Glutamatergic neuron (in vitro differentiated cells): ENCODE data around the gene EVC2. TPM values are rescaled to one million over a fixed set of nuclear protein-coding genes. Genes with fewer than 3 reads are reported as not detected.
A peak's percentile ranks its signal among the peaks of the same experiment; 100 is the strongest.

Experiments used
- DNase-seq: peaks from one replicate; pipeline ENCODE4 v3.0.0; 2022
- H3K27ac Mint-ChIP-seq: one replicate; pipeline ENCODE4 v1.8.0; 2020; ENCODE audit warnings: mild to moderate bottlenecking, mixed read lengths, inconsistent platforms; ENCODE audit not compliant: unreplicated experiment
- H3K27me3 Mint-ChIP-seq: one replicate; pipeline ENCODE4 v1.8.0; 2020; ENCODE audit warnings: mild to moderate bottlenecking, moderate library complexity, mixed read lengths, inconsistent platforms; ENCODE audit not compliant: unreplicated experiment
- H3K36me3 Mint-ChIP-seq: one replicate; pipeline ENCODE4 v1.8.0; 2020; ENCODE audit warnings: mild to moderate bottlenecking, mixed read lengths, inconsistent platforms; ENCODE audit not compliant: unreplicated experiment
- H3K4me1 Mint-ChIP-seq: one replicate; pipeline ENCODE4 v1.8.0; 2020; ENCODE audit warnings: mild to moderate bottlenecking, low read depth, mixed read lengths, inconsistent platforms; ENCODE audit not compliant: unreplicated experiment
- H3K4me3 Mint-ChIP-seq: one replicate; pipeline ENCODE4 v1.8.0; 2020; ENCODE audit warnings: mild to moderate bottlenecking, mixed read lengths, inconsistent platforms; ENCODE audit not compliant: unreplicated experiment
- H3K9me3 Mint-ChIP-seq: one replicate; pipeline ENCODE4 v1.8.0; 2020; ENCODE audit warnings: mild to moderate bottlenecking, moderate library complexity, mixed read lengths, inconsistent platforms; ENCODE audit not compliant: unreplicated experiment
- CTCF ChIP-seq: fragments of 200-600 bp; sonication (generic); IDR thresholded peaks from one replicate; pipeline ENCODE4 v1.5.0; 2021; ENCODE audit not compliant: partially characterized antibody, unreplicated experiment
- total RNA-seq: library from RNA; stranded (reverse); fragmentation: NEBNext Ultra II Directional; extraction: Animal tissue kit (Norgen Biotek cat#: 25700); gene quantifications from one replicate; pipeline ENCODE4 v1.2.1, GENCODE V29; 2021; ENCODE audit not compliant: unreplicated experiment

EVC2 gene
- total RNA-seq, 1 donor from 2014 or later, result 2.3 TPM

- peaks cover 6% of the 10 kb centered on the region for H3K27me3 Mint-ChIP-seq
- H3K4me3 Mint-ChIP-seq, result no peak overlapping the region
Measured at GRCh38 chr4:5713861-5714260, 5.5 kb upstream of the EVC2 start.

GRCh38 chr4:5712931-5713330 is 4.6 kb upstream of the EVC2 start:
- H3K27ac Mint-ChIP-seq, result no peak overlapping the region
- no peak overlapping the region for H3K4me3 Mint-ChIP-seq
- no peak for TF ChIP-seq CTCF
- peaks cover 4% of the 10 kb centered on the region for H3K4me1 Mint-ChIP-seq
- H3K27me3 Mint-ChIP-seq, result peaks cover 6% of the 10 kb centered on the region
- no peak for DNase-seq
- H3K36me3 Mint-ChIP-seq, result peaks cover 7% of the 10 kb centered on the region
- peaks cover 12% of the 10 kb centered on the region for H3K9me3 Mint-ChIP-seq

More at GRCh38 chr4:5713861-5714260, 5.5 kb upstream of the EVC2 start:
- Mint-ChIP-seq H3K36me3 (peaks cover 7% of the 10 kb centered on the region), H3K4me1 (peaks cover 4% of the 10 kb centered on the region), H3K9me3 (peaks cover 12% of the 10 kb centered on the region), H3K27ac (no peak overlapping the region)
- no peak for TF ChIP-seq CTCF
- no peak for DNase-seq

GRCh38 chr4:5712517-5712916 is 4.2 kb upstream of the EVC2 start:
- no peak overlapping the region for H3K4me3 Mint-ChIP-seq
- no peak overlapping the region for H3K27ac Mint-ChIP-seq
- peaks cover 7% of the 10 kb centered on the region for H3K27me3 Mint-ChIP-seq
- no peak for DNase-seq
- H3K4me1 Mint-ChIP-seq, result peaks cover 5% of the 10 kb centered on the region
- peaks cover 7% of the 10 kb centered on the region for H3K36me3 Mint-ChIP-seq
- TF ChIP-seq CTCF, result no peak
- H3K9me3 Mint-ChIP-seq, result peaks cover 12% of the 10 kb centered on the region

GRCh38 chr4:5711479-5712184 is 3.3 kb upstream of the EVC2 start:
- peak overlapping the region; percentile 20 for H3K27ac Mint-ChIP-seq
- no peak for TF ChIP-seq CTCF
- peaks cover 12% of the 10 kb centered on the region for H3K9me3 Mint-ChIP-seq
- peak overlapping the region; percentile 81 for H3K4me3 Mint-ChIP-seq
- H3K4me1 Mint-ChIP-seq, result peaks cover 7% of the 10 kb centered on the region
- DNase-seq, result peak; percentile 47
- H3K36me3 Mint-ChIP-seq, result peaks cover 7% of the 10 kb centered on the region
- peaks cover 9% of the 10 kb centered on the region for H3K27me3 Mint-ChIP-seq

GRCh38 chr4:5710961-5711478 is 2.7 kb upstream of the EVC2 start, which contains the start of gene EVC:
Gene EVC (plus strand): TSS chr4:5711201. CDS start chr4:5711381, 180 bp downstream.
- peaks cover 9% of the 10 kb centered on the region for H3K36me3 Mint-ChIP-seq
- H3K4me3 Mint-ChIP-seq, result peak within 1 kb of the TSS; percentile 92
- peaks cover 7% of the 10 kb centered on the region for H3K4me1 Mint-ChIP-seq
- peak within 1 kb of the TSS; percentile 28 for H3K27ac Mint-ChIP-seq
- H3K27me3 Mint-ChIP-seq, result peaks cover 9% of the 10 kb centered on the region
- H3K9me3 Mint-ChIP-seq, result peaks cover 13% of the 10 kb centered on the region
- TF ChIP-seq CTCF, result peak; percentile 5
- DNase-seq, result peak; percentile 74
